ENCODE results near the gene CNKSR3. TPM values are rescaled to one million over a fixed set of nuclear protein-coding genes. Genes with fewer than 3 reads are reported as not detected.

The CNKSR3 gene
- polyA plus RNA-seq, 1 donor from 2014 or later = 3.0 TPM

DNA sequence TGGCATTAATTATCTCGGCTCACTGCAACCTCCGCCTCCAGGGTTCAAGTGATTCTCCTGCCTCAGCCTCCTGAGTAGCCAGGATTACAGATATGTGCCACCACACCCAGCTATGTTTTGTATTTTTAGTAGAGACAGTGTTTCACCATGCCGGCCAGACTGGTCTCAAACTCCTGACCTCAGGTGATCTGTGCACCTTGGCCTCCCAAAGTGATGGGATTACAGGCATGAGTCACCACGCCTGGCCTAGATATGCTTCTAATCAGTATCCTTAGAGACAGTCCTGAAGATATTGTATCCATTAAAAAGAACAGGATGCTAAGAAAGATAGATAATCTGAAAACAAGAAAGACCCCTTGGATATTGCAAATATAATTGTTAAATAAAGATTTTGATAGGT lies 150.8 kb downstream of the CNKSR3 start:
- Histone ChIP-seq H2AFZ (ENCODE audit: low read depth, low read length) (no peak overlapping the region), H3K27ac (ENCODE audit: low read length) (no peak overlapping the region), H4K20me1 (ENCODE audit: insufficient read depth) (no peaks in the 10 kb centered on the region), H3F3A (ENCODE audit: insufficient read depth, low read length, poor library complexity, severe bottlenecking) (no peaks in the 10 kb centered on the region), H3K4me3 (ENCODE audit: low read length) (no peak overlapping the region), H3K36me3 (ENCODE audit: insufficient read depth, low read length) (no peaks in the 10 kb centered on the region), H3K79me2 (replicated peaks; ENCODE audit: insufficient read depth, low read length) (no peaks in the 10 kb centered on the region), H3K27me3 (ENCODE audit: insufficient read depth, low read depth, low read length) (no peaks in the 10 kb centered on the region), H3K9ac (ENCODE audit: low read length) (no peak overlapping the region), H3K9me2 (ENCODE audit: insufficient read depth, low read length) (no peaks in the 10 kb centered on the region), H3K4me2 (ENCODE audit: low read length) (no peak overlapping the region), H3K9me3 (ENCODE audit: low read length) (no peaks in the 10 kb centered on the region)
- no peak for TF ChIP-seq TAF1 (IDR thresholded peaks at IDR 0.05; ENCODE audit: low read depth)
- no peak for TF ChIP-seq MXI1 (conservative IDR thresholded peaks at IDR 0.05; ENCODE audit: poor library complexity, severe bottlenecking)
- TF ChIP-seq, protein P1, sequence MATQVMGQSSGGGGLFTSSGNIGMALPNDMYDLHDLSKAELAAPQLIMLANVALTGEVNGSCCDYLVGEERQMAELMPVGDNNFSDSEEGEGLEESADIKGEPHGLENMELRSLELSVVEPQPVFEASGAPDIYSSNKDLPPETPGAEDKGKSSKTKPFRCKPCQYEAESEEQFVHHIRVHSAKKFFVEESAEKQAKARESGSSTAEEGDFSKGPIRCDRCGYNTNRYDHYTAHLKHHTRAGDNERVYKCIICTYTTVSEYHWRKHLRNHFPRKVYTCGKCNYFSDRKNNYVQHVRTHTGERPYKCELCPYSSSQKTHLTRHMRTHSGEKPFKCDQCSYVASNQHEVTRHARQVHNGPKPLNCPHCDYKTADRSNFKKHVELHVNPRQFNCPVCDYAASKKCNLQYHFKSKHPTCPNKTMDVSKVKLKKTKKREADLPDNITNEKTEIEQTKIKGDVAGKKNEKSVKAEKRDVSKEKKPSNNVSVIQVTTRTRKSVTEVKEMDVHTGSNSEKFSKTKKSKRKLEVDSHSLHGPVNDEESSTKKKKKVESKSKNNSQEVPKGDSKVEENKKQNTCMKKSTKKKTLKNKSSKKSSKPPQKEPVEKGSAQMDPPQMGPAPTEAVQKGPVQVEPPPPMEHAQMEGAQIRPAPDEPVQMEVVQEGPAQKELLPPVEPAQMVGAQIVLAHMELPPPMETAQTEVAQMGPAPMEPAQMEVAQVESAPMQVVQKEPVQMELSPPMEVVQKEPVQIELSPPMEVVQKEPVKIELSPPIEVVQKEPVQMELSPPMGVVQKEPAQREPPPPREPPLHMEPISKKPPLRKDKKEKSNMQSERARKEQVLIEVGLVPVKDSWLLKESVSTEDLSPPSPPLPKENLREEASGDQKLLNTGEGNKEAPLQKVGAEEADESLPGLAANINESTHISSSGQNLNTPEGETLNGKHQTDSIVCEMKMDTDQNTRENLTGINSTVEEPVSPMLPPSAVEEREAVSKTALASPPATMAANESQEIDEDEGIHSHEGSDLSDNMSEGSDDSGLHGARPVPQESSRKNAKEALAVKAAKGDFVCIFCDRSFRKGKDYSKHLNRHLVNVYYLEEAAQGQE (IDR thresholded peaks at IDR 0.05; ENCODE audit: borderline replicate concordance) = no peak
- no peak for TF ChIP-seq EP300 (conservative IDR thresholded peaks at IDR 0.05; ENCODE audit: poor library complexity, severe bottlenecking)

DNA sequence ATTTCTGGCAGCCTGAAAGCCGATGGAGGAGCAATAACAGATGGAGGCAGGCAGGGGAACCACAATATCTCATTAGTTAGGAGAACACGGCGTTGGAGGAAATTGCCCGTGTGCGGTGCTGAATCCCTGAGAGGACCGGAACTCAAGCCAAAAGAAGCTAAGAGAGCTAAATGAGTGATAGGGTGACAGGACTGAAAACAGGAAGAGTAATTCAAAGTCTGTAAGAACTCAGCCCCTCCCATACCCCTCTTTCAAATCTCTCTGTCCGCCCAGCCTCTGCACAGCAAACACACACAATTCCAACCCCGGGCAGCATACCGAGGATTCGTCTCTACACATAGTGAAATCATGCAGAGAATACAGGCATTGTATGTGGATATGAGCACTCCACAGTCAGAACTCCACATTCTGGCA lies 151.3 kb downstream of the CNKSR3 start:
- Histone ChIP-seq H3F3A (ENCODE audit: insufficient read depth, low read length, poor library complexity, severe bottlenecking) (no peaks in the 10 kb centered on the region), H3K27ac (ENCODE audit: low read length) (no peak overlapping the region), H3K36me3 (ENCODE audit: insufficient read depth, low read length) (no peaks in the 10 kb centered on the region), H3K4me3 (ENCODE audit: low read length) (no peak overlapping the region), H3K9ac (ENCODE audit: low read length) (no peak overlapping the region), H3K9me3 (ENCODE audit: low read length) (no peaks in the 10 kb centered on the region), H4K20me1 (ENCODE audit: insufficient read depth) (no peaks in the 10 kb centered on the region), H3K9me2 (ENCODE audit: insufficient read depth, low read length) (no peaks in the 10 kb centered on the region), H3K79me2 (replicated peaks; ENCODE audit: insufficient read depth, low read length) (no peaks in the 10 kb centered on the region), H2AFZ (ENCODE audit: low read depth, low read length) (no peak overlapping the region), H3K27me3 (ENCODE audit: insufficient read depth, low read depth, low read length) (no peaks in the 10 kb centered on the region), H3K4me2 (ENCODE audit: low read length) (no peak overlapping the region)
- TF ChIP-seq POLR2AphosphoS5 (IDR thresholded peaks at IDR 0.05) = no peak
- no peak for TF ChIP-seq EP300 (conservative IDR thresholded peaks at IDR 0.05; ENCODE audit: poor library complexity, severe bottlenecking)
- TF ChIP-seq EZH2 (IDR thresholded peaks at IDR 0.05; ENCODE audit: borderline replicate concordance, insufficient read depth, low read length, poor library complexity, severe bottlenecking) = no peak
- TF ChIP-seq MXI1 (conservative IDR thresholded peaks at IDR 0.05; ENCODE audit: poor library complexity, severe bottlenecking) = no peak
- no peak for TF ChIP-seq TAF1 (IDR thresholded peaks at IDR 0.05; ENCODE audit: low read depth)
- TF ChIP-seq, protein P2, sequence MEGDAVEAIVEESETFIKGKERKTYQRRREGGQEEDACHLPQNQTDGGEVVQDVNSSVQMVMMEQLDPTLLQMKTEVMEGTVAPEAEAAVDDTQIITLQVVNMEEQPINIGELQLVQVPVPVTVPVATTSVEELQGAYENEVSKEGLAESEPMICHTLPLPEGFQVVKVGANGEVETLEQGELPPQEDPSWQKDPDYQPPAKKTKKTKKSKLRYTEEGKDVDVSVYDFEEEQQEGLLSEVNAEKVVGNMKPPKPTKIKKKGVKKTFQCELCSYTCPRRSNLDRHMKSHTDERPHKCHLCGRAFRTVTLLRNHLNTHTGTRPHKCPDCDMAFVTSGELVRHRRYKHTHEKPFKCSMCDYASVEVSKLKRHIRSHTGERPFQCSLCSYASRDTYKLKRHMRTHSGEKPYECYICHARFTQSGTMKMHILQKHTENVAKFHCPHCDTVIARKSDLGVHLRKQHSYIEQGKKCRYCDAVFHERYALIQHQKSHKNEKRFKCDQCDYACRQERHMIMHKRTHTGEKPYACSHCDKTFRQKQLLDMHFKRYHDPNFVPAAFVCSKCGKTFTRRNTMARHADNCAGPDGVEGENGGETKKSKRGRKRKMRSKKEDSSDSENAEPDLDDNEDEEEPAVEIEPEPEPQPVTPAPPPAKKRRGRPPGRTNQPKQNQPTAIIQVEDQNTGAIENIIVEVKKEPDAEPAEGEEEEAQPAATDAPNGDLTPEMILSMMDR (IDR thresholded peaks at IDR 0.05; ENCODE audit: poor library complexity, severe bottlenecking) = no peak
- no peak for TF ChIP-seq SMC3 (conservative IDR thresholded peaks at IDR 0.05; ENCODE audit: poor library complexity)
- TF ChIP-seq RAD21 (conservative IDR thresholded peaks at IDR 0.05) = no peak
- TF ChIP-seq, protein P1 (IDR thresholded peaks at IDR 0.05; ENCODE audit: borderline replicate concordance) = no peak

Data from neural cell (in vitro differentiated cells).